ENCODE results near the gene CNGA2. TPM values are rescaled to one million over a fixed set of nuclear protein-coding genes. Genes with fewer than 3 reads are reported as not detected.

Gene CNGA2
- polyA plus RNA-seq, 3 donors, result not detected

GRCh38 chrX:151694121-151694520 lies 40.4 kb upstream of the CNGA2 start:
- Mint-ChIP-seq H3K27me3 (ENCODE audit: low read depth in 3 of 3) (peaks cover 9 to 26% (median 17%) of the 10 kb centered on the region in 3 donors), H3K4me1 (no peaks in the 10 kb centered on the region), H3K4me3 (no peak overlapping the region), H3K36me3 (no peaks in the 10 kb centered on the region), H3K9me3 (peaks cover 0 to 16% (median 4%) of the 10 kb centered on the region in 7 donors), H3K27ac (no peak overlapping the region)
- H2AFZ ChIP-seq (ENCODE audit: insufficient read depth, low read depth, low read length, poor library complexity, severe bottlenecking), result no peak overlapping the region
- DNase-seq, result no peak
- H3K4me1 ChIP-seq (ENCODE audit: control insufficient read depth in 1 of 2, insufficient read depth in 2 of 2, low read length in 2 of 2), result no peaks in the 10 kb centered on the region
- H4K20me1 ChIP-seq (ENCODE audit: insufficient read depth, low read length), result no peaks in the 10 kb centered on the region
- no peaks in the 10 kb centered on the region for H3K79me2 ChIP-seq (ENCODE audit: insufficient read depth, low read length)
- no peaks in the 10 kb centered on the region for H3K36me3 ChIP-seq (replicated peaks in 1 of 2; ENCODE audit: control insufficient read depth in 1 of 2, insufficient read depth in 2 of 2, low read length in 2 of 2)
- no peak for TF ChIP-seq CTCF (IDR thresholded peaks at IDR 0.05)
- H3K27me3 ChIP-seq (ENCODE audit: control insufficient read depth in 2 of 2, insufficient read depth in 2 of 2, low read length in 2 of 2), result peaks cover 0 to 7% of the 10 kb centered on the region in 2 donors
- no peak overlapping the region for H3K4me3 ChIP-seq (replicated peaks in 1 of 3; ENCODE audit: low read depth in 2 of 3, low read length in 3 of 3)
- no peaks in the 10 kb centered on the region for H3K9me3 ChIP-seq (replicated peaks in 1 of 2; ENCODE audit: control insufficient read depth in 1 of 2, insufficient read depth in 1 of 2, low read length in 2 of 2)
- H3K9ac ChIP-seq (ENCODE audit: insufficient read depth, low read length, poor library complexity, severe bottlenecking), result no peak overlapping the region
- H3K4me2 ChIP-seq (replicated peaks; ENCODE audit: extremely low read depth, low read length, poor library complexity, severe bottlenecking), result no peak overlapping the region
- H3K27ac ChIP-seq (ENCODE audit: low read depth in 1 of 2, low read length in 2 of 2), result no peak overlapping the region
- intact Hi-C loops (cut with micrococcal nuclease), result no loop called here
- WGBS (ENCODE audit: insufficient coverage), result 82% methylated on average over 5 of the region's 12 CpGs

GRCh38 chrX:151694661-151695582 lies 39.6 kb upstream of the CNGA2 start, which contains the start of gene PRRG3:
PRRG3 (plus strand) TSS chrX:151695458; CDS start chrX:151698815, 3,357 bp downstream.
- Histone ChIP-seq H2AFZ (ENCODE audit: insufficient read depth, low read depth, low read length, poor library complexity, severe bottlenecking) (no peak within 1 kb of the TSS), H3K36me3 (replicated peaks in 1 of 2; ENCODE audit: control insufficient read depth in 1 of 2, insufficient read depth in 2 of 2, low read length in 2 of 2) (no peaks in the 10 kb centered on the region), H4K20me1 (ENCODE audit: insufficient read depth, low read length) (no peaks in the 10 kb centered on the region), H3K27me3 (ENCODE audit: control insufficient read depth in 2 of 2, insufficient read depth in 2 of 2, low read length in 2 of 2) (peaks cover 0 to 7% of the 10 kb centered on the region in 2 donors), H3K79me2 (ENCODE audit: insufficient read depth, low read length) (no peaks in the 10 kb centered on the region), H3K27ac (ENCODE audit: low read depth in 1 of 2, low read length in 2 of 2) (no peak within 1 kb of the TSS), H3K9ac (ENCODE audit: insufficient read depth, low read length, poor library complexity, severe bottlenecking) (no peak within 1 kb of the TSS), H3K4me3 (replicated peaks in 1 of 3; ENCODE audit: low read depth in 2 of 3, low read length in 3 of 3) (no peak within 1 kb of the TSS), H3K9me3 (replicated peaks in 1 of 2; ENCODE audit: control insufficient read depth in 1 of 2, insufficient read depth in 1 of 2, low read length in 2 of 2) (no peaks in the 10 kb centered on the region), H3K4me1 (ENCODE audit: control insufficient read depth in 1 of 2, insufficient read depth in 2 of 2, low read length in 2 of 2) (no peaks in the 10 kb centered on the region), H3K4me2 (replicated peaks; ENCODE audit: extremely low read depth, low read length, poor library complexity, severe bottlenecking) (no peak within 1 kb of the TSS)
- no peaks in the 10 kb centered on the region for H3K4me1 Mint-ChIP-seq
- peak within 1 kb of the TSS in 1 of 2 donors; percentile 69 for H3K4me3 Mint-ChIP-seq
- no peak within 1 kb of the TSS for H3K27ac Mint-ChIP-seq
- H3K36me3 Mint-ChIP-seq, result no peaks in the 10 kb centered on the region
- no peak for TF ChIP-seq CTCF (IDR thresholded peaks at IDR 0.05)
- no peak for DNase-seq
- intact Hi-C loops (cut with micrococcal nuclease), result no loop called here
- WGBS (ENCODE audit: insufficient coverage), result 3% methylated on average over 36 of the region's 100 CpGs
- H3K27me3 Mint-ChIP-seq (ENCODE audit: low read depth in 3 of 3), result peaks cover 10 to 26% (median 18%) of the 10 kb centered on the region in 3 donors
- peaks cover 0 to 18% (median 4%) of the 10 kb centered on the region in 7 donors for H3K9me3 Mint-ChIP-seq

Data from CD14-positive monocyte (primary cell).